HG02970 (cell line): ENCODE data around the gene UBC.
A peak's percentile ranks its signal among the peaks of the same experiment; 100 is the strongest.
"Not testable (repeated sequence)": the region's sequence is repeated elsewhere in the genome, so short reads cannot be mapped to it uniquely, and the experiment has no call there.

Experiments
- ATAC-seq: cut with Tn5 transposase; IDR thresholded peaks from one replicate; pipeline ENCODE4 v1.9.1; 2021; ENCODE audit warnings: mild to moderate bottlenecking, moderate library complexity, moderate number of reproducible peaks; ENCODE audit not compliant: unreplicated experiment, low FRiP score

The UBC gene

DNA sequence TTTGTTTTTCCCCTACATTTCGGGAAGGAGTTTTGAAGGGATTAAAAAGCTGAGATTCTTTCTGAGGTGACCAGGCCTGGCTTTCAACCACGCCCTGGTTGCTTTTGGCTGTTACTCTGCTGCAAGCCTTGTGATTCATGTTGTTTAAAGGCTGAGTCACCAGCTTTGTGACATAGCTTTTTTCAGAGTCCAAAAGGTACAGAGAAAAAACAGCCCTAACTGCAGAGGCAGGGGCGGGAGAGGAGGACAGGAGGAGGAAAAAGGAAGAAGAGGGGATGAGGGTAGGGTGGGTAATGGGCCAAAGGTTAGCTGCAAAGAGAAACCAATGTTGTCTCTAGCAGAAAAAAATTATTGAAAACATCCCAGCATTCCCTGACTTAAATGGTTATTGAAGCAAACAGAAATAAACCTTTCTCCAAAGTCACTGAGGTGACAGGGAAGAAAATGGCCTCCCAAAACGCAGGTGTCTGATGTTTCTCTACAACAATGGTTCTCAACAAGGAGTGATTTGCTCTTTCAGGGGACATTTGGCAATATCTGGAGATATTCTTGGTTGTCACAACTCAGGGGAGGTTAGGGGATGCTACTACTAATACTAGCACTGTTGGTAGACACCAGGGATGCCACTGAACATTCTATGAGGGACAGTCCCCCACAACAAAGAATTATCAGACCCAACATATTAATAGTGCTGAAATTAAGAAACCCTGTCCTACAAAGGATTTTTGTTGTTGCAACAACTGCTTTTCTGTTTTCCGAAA lies 2.1 kb upstream of the UBC start:
- ATAC-seq, result no peak

DNA sequence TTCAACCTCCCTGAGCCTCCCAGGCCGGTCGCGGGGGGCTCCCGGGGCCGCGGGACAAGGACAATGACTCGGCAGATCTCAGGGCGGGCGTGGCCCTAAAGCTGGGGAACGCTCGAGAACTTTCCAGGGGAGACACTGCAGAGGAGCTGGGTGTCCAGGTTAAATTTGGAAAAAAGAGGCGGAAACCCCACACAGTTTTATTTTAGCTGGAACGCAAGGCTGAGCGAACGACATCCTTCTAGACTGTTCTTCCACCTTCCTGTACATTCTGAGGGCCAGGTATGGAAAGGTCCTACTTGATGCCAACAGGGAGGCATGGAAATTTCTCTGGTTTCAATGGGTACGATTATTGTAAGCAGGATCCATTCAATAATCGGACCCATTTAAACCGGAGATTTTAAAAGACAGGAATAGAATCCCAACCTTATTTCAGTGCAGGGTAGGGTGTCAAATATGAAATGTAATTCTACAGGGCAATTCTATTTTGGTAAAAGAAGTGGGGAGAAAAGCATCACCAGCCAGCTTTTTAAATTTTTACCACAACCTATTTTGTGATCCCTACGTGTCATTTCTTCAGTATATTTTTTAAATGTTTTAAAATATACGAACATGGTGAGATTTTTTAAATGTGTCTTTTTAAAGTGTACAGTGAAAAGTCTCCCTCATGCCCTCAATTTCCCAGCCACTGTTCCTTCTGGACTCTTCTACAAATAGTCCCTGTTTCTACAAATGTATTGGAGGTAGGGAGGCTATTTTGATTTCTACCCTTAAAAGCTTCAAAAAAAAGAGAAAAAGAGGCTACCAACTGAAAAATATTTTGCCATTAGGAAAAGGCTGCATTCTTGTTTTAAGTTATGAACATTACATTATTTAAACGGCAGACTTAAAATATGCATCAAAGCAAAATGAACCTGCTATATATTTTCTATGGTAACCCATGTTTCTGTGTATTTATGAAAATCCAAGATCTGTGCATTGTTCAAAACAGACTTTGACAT lies 1.1 kb upstream of the UBC start:
- peak; percentile 16 for ATAC-seq

DNA sequence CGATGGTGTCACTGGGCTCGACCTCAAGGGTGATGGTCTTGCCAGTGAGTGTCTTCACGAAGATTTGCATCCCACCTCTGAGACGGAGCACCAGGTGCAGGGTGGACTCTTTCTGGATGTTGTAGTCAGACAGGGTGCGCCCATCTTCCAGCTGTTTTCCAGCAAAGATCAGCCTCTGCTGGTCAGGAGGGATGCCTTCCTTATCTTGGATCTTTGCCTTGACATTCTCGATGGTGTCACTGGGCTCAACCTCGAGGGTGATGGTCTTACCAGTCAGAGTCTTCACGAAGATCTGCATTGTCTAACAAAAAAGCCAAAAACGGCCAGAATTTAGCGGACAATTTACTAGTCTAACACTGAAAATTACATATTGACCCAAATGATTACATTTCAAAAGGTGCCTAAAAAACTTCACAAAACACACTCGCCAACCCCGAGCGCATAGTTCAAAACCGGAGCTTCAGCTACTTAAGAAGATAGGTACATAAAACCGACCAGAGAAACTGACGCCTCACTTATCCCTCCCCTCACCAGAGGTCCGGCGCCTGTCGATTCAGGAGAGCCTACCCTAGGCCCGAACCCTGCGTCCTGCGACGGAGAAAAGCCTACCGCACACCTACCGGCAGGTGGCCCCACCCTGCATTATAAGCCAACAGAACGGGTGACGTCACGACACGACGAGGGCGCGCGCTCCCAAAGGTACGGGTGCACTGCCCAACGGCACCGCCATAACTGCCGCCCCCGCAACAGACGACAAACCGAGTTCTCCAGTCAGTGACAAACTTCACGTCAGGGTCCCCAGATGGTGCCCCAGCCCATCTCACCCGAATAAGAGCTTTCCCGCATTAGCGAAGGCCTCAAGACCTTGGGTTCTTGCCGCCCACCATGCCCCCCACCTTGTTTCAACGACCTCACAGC lies 717 bp downstream of the UBC start:
- peak; percentile 14 for ATAC-seq

DNA sequence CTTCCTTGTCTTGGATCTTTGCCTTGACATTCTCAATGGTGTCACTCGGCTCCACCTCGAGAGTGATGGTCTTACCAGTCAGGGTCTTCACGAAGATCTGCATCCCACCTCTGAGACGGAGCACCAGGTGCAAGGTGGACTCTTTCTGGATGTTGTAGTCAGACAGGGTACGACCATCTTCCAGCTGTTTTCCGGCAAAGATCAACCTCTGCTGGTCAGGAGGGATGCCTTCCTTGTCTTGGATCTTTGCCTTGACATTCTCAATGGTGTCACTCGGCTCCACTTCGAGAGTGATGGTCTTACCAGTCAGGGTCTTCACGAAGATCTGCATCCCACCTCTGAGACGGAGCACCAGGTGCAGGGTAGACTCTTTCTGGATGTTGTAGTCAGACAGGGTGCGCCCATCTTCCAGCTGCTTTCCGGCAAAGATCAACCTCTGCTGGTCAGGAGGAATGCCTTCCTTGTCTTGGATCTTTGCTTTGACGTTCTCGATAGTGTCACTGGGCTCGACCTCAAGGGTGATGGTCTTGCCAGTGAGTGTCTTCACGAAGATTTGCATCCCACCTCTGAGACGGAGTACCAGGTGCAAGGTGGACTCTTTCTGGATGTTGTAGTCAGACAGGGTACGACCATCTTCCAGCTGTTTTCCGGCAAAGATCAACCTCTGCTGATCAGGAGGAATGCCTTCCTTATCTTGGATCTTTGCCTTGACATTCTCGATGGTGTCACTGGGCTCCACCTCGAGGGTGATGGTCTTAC lies 1.7 kb downstream of the UBC start:
- not testable (repeated sequence) for ATAC-seq

DNA sequence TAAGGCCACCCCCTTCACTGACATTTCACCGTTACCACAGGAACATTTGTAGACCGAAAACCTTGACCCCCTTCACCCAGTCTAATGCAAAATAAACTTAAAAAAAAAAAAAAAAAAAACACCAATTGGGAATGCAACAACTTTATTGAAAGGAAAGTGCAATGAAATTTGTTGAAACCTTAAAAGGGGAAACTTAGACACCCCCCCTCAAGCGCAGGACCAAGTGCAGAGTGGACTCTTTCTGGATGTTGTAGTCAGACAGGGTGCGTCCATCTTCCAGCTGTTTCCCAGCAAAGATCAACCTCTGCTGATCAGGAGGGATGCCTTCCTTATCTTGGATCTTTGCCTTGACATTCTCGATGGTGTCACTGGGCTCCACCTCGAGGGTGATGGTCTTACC lies 2.9 kb downstream of the UBC start:
- not testable (repeated sequence) for ATAC-seq

DNA sequence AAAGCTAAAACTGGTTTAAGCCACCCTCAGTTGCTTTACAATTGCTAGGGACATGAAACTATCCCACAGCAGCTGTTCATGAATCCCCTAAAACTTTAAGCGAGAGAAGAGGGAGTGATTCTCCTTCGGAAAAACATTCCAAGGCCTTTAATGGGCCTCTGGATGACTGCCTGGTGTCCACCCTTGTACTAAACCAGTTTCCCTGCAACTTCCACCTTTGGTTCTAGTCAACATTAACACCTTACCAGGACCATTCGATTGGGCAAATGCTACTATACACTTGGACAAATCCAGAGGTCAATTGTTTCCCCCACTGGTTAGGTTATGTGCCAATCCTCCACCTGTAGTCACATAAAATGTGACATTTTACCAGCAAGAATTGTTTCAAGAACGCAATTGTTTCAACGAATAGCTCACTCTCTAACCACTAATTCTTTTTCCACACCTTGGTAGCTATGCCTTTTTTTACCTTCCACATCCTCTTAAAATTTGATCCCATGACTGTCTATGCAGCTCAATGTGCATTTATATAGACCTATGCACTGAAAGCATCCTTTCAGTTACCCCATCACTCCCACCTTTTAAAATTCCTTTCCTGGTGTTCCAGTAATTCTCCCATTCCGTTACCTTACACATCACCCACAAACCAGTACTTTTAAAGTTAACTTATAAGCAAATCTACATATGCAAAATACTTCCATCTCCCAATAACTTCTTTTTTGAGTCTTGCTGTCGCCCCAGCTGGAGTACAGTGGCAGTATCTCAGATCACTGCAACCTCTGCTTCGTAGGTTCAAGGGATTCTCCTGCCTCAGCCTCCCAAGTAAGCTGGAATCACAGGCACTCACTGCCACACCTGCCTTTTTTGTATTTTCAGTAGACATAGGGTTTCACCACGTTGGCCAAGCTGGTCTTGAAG lies 3.6 kb downstream of the UBC start:
- no peak for ATAC-seq

DNA sequence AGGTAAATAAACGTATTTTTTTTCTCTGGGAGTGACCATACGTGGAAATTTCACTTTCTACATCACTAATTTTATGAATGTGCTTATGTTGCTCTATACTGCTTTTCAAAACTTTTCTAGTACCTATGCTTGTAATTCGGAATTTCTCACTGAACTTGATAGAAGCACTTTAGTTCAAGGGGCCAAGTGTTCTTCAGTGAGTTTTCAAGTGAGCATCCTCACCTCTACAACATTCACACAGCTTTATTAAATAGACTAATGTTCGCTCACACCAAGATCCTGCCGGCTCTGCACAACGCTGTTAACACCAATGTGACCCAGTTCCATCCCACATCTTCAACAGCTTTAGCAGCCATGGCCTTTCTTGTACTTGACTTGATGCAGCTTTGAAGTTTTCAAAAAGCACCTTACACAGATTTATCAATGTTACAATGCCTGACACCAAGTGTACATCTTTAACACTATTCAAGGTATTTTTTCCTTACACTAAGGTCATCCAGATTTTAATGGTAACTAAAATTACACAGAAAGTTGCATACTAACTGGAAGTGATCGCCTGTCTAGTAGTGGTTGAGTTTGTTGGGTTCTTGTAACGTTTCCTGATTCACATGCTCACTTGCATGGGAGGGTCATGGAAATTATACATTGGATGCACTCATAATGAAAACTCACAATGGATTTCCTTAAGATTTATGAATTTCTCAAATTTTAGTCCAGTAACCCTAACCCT lies 4.5 kb downstream of the UBC start:
- ATAC-seq, result no peak

DNA sequence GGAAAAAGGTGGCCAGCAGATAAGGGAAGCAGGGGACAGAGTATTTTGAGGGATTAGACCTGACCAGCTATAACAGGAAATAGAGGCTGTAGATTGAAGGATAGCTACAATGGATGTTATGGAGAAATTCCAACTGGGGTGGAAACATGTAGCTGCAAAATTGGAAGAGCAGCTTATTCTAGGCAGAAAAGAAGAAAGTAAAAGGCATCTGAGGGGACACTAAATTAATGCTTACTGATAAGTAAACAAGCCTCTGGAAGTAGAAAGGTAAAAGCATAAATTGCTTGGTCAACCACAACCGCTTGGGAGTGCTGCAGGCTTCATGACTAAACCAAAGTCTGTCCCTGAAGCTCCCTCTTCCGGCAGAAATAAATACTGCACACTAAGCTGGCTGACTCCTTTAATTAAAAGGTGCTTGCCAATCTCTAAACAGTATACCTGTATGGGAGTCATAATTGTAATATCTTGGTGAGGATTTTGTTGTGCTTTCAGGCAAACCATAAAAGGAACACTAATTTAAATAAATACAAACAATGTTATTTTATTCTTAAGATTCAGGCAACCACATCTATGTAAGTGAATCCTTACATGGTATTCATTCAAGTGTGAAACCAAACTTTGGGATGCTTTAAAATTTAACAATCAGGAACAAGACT lies 7.7 kb downstream of the UBC start:
- ATAC-seq, result peak; percentile 53

DNA sequence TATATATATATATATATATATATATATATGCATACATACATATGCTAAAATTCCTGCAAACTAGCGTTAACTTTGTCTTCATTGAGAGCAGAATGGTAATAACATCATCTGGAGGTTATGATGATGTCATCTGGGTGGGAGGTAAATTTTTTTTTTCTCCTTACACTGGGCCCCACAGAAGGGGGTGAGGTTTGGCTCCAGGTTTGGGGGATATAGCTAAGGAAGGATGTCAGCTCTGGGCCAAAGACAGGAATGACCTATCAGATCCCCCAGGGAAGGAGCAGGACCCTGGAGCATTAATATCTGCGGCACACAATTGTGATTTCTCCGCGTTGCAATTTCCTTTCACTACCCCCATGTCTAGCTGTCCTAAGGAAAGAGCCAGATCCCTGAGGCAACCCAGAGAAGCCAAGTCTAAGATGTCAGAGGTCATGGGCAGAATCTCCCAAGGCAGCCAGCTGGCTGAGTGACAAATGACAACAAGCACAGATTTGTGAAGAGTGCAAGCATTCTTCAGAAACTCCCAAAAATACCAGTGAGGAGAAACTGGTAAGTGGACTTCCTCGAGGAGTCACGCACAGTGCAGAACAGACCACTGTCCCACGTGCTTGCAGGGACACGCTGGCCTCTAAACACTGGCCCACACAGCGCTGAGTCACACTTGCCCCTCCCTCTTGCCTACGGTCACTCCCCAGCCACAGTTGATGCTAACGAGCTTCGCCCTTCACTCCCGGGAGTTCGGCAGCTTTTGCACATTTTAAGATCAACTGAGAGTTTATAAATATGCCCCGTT lies 9.9 kb downstream of the UBC start:
- no peak for ATAC-seq

DNA sequence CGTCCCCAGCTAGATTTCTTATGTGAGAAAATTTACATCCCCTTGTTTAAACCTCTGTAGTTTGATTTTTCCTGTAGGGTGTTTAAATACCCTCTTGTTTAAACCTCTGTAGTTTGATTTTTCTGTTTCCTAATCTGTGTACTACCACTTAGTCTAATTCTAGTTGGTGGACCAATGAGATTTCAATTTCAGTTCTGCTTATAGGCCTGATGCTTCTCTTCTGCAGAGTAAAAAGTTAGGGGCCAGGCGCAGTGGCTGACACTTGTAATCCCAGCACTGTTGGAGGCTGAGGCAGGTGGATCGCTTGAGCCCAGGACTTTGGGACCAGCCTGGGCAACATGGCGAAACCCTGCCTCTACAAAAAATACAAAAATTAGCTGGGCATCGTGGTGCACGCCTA lies 11.5 kb downstream of the UBC start:
- no peak for ATAC-seq

DNA sequence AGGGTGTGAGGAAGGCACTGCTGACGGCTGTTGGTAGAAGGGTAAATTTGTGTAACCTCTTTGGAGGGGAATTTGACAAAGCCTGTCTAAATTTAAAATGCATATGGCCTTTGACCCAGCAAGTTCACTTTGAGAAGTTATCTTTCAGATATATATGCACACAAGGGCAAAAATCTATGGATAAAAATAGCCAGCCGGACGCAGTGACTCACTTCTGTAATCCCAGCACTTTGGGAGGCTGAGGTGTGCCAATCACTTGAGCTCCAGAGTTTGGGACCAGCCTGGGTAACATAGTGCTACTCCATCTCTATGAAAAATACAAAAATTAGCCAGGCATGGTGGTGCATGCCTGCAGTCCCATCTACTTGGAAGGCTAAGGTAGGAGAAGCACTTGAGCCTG lies 13.4 kb downstream of the UBC start:
- ATAC-seq, result no peak

DNA sequence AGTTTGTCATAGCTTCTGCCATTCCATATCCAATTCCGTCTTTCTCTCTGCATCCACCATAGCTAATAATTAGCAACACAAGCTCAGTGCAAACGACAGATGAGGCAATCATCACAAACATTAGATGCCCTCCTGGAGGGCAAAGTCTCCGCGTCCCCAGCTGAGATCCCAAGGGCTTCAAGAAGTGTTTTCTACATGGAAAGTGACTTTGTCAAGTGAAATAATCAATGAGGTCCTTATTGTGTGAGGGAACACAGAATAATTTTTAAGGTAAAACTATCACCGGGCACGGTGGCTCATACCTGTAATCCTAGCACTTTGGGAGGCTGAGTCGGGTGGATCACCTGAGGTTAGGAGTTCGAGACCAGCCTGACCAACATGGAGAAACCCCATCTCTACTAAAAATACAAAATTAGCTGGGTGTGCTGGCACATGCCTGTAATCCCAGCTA lies 14.1 kb downstream of the UBC start:
- ATAC-seq, result not testable (repeated sequence)

DNA sequence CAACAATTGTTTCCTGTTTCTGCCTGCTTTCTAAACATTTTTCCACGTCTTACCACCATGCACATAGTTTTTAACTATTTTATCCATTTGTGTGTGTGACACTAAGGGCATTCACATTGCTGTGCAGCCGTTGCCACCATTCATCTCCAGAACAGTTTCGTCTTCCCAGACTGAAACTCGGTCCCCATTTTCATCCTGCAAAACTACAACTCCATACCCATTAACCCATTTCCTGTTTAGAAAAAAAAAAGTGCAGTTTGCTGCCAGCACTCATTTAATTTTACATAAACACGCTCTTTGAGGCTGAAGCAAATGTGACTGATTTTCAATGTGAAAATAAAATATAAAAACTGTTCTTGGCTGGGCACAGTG lies 15.5 kb downstream of the UBC start:
- ATAC-seq, result no peak

DNA sequence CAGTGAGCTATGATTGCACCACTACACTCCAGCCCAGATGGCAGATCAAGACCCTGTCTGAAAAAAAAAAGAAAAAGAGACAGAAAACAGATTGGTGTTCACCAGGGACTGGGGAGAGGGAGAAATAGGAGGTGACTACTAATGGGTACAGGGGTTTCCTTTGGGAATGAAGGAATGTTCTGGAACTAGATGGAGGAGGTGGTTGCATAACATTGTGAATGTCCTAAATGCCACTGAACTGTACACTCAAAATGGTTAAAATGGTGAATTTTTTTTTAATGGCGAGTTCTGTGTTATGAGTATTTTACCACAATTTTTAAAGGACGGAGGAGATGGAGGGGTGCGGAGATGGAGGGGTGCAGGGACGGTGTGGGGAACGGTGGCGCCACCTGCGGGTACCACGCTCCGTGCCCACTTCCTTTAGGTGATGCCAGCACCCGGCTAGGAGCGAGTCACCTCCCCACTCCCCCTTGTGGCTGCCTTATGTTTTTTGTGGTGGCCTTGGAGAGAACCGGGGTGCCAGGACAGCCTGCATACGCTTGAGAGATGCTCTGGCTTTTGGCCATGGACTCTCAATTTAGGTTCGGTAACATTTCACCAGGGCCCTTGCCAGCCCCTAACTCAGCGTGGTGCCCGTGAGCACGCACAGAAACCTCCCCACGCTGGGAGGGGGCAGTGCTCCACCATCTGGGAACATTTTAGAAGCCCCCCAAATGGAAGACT lies 16.1 kb downstream of the UBC start:
- ATAC-seq, result no peak

DNA sequence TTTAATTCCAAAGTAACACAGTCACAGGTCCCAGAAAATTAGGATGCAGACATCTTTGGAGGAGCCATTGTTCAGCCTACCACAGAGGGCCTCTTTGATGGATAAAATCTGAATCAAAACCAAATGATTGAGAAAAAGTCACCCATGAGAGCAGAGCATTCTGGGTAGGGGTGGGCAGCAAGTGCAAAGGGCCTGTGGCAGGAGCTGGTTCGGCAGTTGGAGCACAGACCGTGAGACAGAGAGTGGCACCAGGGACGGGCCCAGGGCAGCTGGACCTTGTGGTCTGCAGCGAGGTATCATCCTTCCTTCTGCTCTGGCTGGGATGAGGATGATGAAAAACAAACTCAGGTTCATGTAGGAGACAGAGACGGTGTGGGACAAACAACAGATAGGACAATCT lies 18.0 kb downstream of the UBC start:
- no peak for ATAC-seq
